SH-SY5Y (cell line): Measurements from ENCODE around the gene SYMPK.

Experiments
- GATA2 ChIP-seq: IDR thresholded peaks from 2 replicates; pipeline ENCODE4 v1.6.1; 2011; ENCODE audit warnings: mild to moderate bottlenecking, low read depth, low read length
- GATA3 ChIP-seq: IDR thresholded peaks from 2 replicates; pipeline ENCODE4 v1.6.1; 2011; ENCODE audit warnings: low read depth, mild to moderate bottlenecking, low read length, moderate library complexity

GRCh38 chr19:45765702-45766295 is 97.1 kb downstream of the SYMPK start:
- no peak for TF ChIP-seq GATA2
- no peak for TF ChIP-seq GATA3
